HEK293 (cell line): ENCODE results near the gene RRAS.

Experiments used
- HOXA7 ChIP-seq: sonication (generic); formaldehyde crosslinking; IDR thresholded peaks from 2 replicates; pipeline ENCODE4 v1.8.1; 2022; ENCODE audit warnings: missing genetic modification reagents, borderline replicate concordance
- IKZF3 ChIP-seq: fragments of 450-650 bp; IDR thresholded peaks from 2 replicates; pipeline ENCODE4 v1.5.0; 2018; ENCODE audit warnings: missing biosample characterization, mild to moderate bottlenecking, missing genetic modification characterization, moderate library complexity
- KLF8 ChIP-seq: fragments of 450-650 bp; formaldehyde crosslinking; IDR thresholded peaks from 2 replicates; pipeline ENCODE4 v1.5.1; 2016; ENCODE audit warnings: missing biosample characterization, missing genetic modification characterization
- REPIN1 ChIP-seq: fragments of 450-650 bp; formaldehyde crosslinking; IDR thresholded peaks from 2 replicates; pipeline ENCODE4 v1.5.1; 2017; ENCODE audit warnings: missing biosample characterization, missing genetic modification characterization, low read depth
- ZBTB1 ChIP-seq: fragments of 450-650 bp; formaldehyde crosslinking; IDR thresholded peaks from 2 replicates; pipeline ENCODE4 v1.5.1; 2016; ENCODE audit warnings: missing biosample characterization, missing genetic modification characterization
- ZBTB21 ChIP-seq: fragments of 450-650 bp; formaldehyde crosslinking; IDR thresholded peaks from 2 replicates; pipeline ENCODE4 v1.5.1; 2017; ENCODE audit warnings: missing biosample characterization, missing genetic modification characterization
- ZFHX2 ChIP-seq: fragments of 450-650 bp; formaldehyde crosslinking; conservative IDR thresholded peaks from 2 replicates; pipeline ENCODE4 v1.5.1; 2016; ENCODE audit warnings: missing biosample characterization, missing genetic modification characterization
- ZNF184 ChIP-seq: fragments of 450-650 bp; IDR thresholded peaks from 2 replicates; pipeline ENCODE4 v1.5.1; 2018; ENCODE audit warnings: missing biosample characterization, mild to moderate bottlenecking, missing genetic modification characterization
- ZNF501 ChIP-seq: fragments of 450-650 bp; formaldehyde crosslinking; IDR thresholded peaks from 2 replicates; pipeline ENCODE4 v1.5.1; 2016; ENCODE audit warnings: missing biosample characterization, missing genetic modification characterization
- TF ChIP-seq, protein P1 (sequence below): fragments of 450-650 bp; formaldehyde crosslinking; IDR thresholded peaks from 2 replicates; pipeline ENCODE4 v1.5.1; 2016; ENCODE audit warnings: missing biosample characterization, missing genetic modification characterization
- TF ChIP-seq, protein P2 (sequence below): fragments of 450-650 bp; formaldehyde crosslinking; IDR thresholded peaks from 2 replicates; pipeline ENCODE4 v1.5.1; 2016; ENCODE audit warnings: missing biosample characterization, missing genetic modification characterization
- TF ChIP-seq, protein P3 (sequence below): fragments of 450-650 bp; IDR thresholded peaks from 2 replicates; pipeline ENCODE4 v1.5.1; 2018; ENCODE audit warnings: missing biosample characterization, missing genetic modification characterization
- TF ChIP-seq, protein P4 (sequence below): fragments of 450-650 bp; formaldehyde crosslinking; IDR thresholded peaks from 2 replicates; pipeline ENCODE4 v1.5.1; 2016; ENCODE audit warnings: missing biosample characterization, missing genetic modification characterization
- TF ChIP-seq, protein P5 (sequence below): fragments of 450-650 bp; formaldehyde crosslinking; IDR thresholded peaks from 2 replicates; pipeline ENCODE4 v1.5.1; 2016; ENCODE audit warnings: missing biosample characterization, missing genetic modification characterization

DNA sequence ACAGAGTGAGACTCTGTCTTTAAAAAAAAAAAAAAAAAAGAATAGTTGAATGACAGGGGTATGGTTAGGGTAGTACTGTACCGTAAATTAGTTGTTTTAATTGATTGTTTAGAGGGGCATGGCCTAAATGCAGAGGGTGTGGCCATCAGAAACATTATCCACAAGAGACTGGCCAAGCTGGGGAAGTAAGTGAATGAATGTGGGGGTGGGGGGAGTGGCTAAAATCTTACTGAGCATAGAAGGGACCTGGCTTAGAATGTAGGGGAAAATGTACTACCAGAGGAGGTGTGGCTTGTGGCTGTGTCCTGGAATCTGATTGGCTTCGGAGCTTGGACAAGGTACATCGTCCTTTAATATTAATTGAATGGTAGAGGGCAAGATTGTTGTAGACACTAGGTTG lies 29.6 kb upstream of the RRAS start:
- TF ChIP-seq ZBTB1 (tag by site-specific recombination) (no peak), HOXA7 (CRISPR knock-in tag) (no peak), ZNF501 (no peak), ZFHX2 (tag by site-specific recombination) (peak; percentile 22), ZNF184 (tag by site-specific recombination) (no peak), REPIN1 (no peak), ZBTB21 (tag by site-specific recombination) (no peak), IKZF3 (no peak), KLF8 (tag by site-specific recombination) (no peak)
- TF ChIP-seq, protein P1, sequence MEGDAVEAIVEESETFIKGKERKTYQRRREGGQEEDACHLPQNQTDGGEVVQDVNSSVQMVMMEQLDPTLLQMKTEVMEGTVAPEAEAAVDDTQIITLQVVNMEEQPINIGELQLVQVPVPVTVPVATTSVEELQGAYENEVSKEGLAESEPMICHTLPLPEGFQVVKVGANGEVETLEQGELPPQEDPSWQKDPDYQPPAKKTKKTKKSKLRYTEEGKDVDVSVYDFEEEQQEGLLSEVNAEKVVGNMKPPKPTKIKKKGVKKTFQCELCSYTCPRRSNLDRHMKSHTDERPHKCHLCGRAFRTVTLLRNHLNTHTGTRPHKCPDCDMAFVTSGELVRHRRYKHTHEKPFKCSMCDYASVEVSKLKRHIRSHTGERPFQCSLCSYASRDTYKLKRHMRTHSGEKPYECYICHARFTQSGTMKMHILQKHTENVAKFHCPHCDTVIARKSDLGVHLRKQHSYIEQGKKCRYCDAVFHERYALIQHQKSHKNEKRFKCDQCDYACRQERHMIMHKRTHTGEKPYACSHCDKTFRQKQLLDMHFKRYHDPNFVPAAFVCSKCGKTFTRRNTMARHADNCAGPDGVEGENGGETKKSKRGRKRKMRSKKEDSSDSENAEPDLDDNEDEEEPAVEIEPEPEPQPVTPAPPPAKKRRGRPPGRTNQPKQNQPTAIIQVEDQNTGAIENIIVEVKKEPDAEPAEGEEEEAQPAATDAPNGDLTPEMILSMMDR: no peak
- TF ChIP-seq, protein P2, sequence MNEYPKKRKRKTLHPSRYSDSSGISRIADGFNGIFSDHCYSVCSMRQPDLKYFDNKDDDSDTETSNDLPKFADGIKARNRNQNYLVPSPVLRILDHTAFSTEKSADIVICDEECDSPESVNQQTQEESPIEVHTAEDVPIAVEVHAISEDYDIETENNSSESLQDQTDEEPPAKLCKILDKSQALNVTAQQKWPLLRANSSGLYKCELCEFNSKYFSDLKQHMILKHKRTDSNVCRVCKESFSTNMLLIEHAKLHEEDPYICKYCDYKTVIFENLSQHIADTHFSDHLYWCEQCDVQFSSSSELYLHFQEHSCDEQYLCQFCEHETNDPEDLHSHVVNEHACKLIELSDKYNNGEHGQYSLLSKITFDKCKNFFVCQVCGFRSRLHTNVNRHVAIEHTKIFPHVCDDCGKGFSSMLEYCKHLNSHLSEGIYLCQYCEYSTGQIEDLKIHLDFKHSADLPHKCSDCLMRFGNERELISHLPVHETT (tag by site-specific recombination): no peak
- TF ChIP-seq, protein P3, sequence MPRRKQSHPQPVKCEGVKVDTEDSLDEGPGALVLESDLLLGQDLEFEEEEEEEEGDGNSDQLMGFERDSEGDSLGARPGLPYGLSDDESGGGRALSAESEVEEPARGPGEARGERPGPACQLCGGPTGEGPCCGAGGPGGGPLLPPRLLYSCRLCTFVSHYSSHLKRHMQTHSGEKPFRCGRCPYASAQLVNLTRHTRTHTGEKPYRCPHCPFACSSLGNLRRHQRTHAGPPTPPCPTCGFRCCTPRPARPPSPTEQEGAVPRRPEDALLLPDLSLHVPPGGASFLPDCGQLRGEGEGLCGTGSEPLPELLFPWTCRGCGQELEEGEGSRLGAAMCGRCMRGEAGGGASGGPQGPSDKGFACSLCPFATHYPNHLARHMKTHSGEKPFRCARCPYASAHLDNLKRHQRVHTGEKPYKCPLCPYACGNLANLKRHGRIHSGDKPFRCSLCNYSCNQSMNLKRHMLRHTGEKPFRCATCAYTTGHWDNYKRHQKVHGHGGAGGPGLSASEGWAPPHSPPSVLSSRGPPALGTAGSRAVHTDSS (tag by site-specific recombination): no peak
- TF ChIP-seq, protein P4, sequence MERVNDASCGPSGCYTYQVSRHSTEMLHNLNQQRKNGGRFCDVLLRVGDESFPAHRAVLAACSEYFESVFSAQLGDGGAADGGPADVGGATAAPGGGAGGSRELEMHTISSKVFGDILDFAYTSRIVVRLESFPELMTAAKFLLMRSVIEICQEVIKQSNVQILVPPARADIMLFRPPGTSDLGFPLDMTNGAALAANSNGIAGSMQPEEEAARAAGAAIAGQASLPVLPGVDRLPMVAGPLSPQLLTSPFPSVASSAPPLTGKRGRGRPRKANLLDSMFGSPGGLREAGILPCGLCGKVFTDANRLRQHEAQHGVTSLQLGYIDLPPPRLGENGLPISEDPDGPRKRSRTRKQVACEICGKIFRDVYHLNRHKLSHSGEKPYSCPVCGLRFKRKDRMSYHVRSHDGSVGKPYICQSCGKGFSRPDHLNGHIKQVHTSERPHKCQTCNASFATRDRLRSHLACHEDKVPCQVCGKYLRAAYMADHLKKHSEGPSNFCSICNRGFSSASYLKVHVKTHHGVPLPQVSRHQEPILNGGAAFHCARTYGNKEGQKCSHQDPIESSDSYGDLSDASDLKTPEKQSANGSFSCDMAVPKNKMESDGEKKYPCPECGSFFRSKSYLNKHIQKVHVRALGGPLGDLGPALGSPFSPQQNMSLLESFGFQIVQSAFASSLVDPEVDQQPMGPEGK: no peak
- TF ChIP-seq, protein P5, sequence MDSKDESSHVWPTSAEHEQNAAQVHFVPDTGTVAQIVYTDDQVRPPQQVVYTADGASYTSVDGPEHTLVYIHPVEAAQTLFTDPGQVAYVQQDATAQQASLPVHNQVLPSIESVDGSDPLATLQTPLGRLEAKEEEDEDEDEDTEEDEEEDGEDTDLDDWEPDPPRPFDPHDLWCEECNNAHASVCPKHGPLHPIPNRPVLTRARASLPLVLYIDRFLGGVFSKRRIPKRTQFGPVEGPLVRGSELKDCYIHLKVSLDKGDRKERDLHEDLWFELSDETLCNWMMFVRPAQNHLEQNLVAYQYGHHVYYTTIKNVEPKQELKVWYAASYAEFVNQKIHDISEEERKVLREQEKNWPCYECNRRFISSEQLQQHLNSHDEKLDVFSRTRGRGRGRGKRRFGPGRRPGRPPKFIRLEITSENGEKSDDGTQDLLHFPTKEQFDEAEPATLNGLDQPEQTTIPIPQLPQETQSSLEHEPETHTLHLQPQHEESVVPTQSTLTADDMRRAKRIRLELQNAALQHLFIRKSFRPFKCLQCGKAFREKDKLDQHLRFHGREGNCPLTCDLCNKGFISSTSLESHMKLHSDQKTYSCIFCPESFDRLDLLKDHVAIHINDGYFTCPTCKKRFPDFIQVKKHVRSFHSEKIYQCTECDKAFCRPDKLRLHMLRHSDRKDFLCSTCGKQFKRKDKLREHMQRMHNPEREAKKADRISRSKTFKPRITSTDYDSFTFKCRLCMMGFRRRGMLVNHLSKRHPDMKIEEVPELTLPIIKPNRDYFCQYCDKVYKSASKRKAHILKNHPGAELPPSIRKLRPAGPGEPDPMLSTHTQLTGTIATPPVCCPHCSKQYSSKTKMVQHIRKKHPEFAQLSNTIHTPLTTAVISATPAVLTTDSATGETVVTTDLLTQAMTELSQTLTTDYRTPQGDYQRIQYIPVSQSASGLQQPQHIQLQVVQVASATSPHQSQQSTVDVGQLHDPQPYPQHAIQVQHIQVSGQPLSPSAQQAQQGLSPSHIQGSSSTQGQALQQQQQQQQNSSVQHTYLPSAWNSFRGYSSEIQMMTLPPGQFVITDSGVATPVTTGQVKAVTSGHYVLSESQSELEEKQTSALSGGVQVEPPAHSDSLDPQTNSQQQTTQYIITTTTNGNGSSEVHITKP (tag by site-specific recombination): no peak
